HepG2 (cell line): ENCODE measurements around the gene ALOX12. TPM values are rescaled to one million over a fixed set of nuclear protein-coding genes. Genes with fewer than 3 reads are reported as not detected.

Source experiments
- ARID2 ChIP-seq: sonication (generic); formaldehyde crosslinking; IDR thresholded peaks from 2 replicates; pipeline ENCODE4 v1.8.1; 2022; ENCODE audit warnings: mild to moderate bottlenecking, missing genetic modification reagents, borderline replicate concordance
- GATAD1 ChIP-seq: IDR thresholded peaks from 2 replicates; pipeline ENCODE4 v1.6.1; 2016; ENCODE audit warnings: missing genetic modification reagents, missing compliant biosample characterization
- HNF4A ChIP-seq: sonication (generic); formaldehyde crosslinking; IDR thresholded peaks from 2 replicates; pipeline ENCODE4 v1.4.0; 2020; ENCODE audit warnings: missing genetic modification reagents
- KLF12 ChIP-seq: sonication (generic); formaldehyde crosslinking; IDR thresholded peaks from 2 replicates; pipeline ENCODE4 v1.4.0; 2020; ENCODE audit warnings: missing genetic modification reagents, borderline replicate concordance
- MIER3 ChIP-seq: IDR thresholded peaks from 2 replicates; pipeline ENCODE4 v1.6.1; 2016; ENCODE audit warnings: missing compliant biosample characterization, borderline replicate concordance
- NFKB2 ChIP-seq: sonication (generic); formaldehyde crosslinking; IDR thresholded peaks from 2 replicates; pipeline ENCODE4 v1.4.0; 2020; ENCODE audit warnings: missing genetic modification reagents, borderline replicate concordance
- POLR2G ChIP-seq: fragments of 200-400 bp; formaldehyde crosslinking; IDR thresholded peaks from 2 replicates; pipeline ENCODE4 v1.6.1; 2018; ENCODE audit warnings: mild to moderate bottlenecking, low read depth, low read length, moderate library complexity
- RFXAP ChIP-seq: sonication (generic); formaldehyde crosslinking; IDR thresholded peaks from 2 replicates; pipeline ENCODE4 v1.4.0; 2020; ENCODE audit warnings: missing genetic modification reagents, borderline replicate concordance
- SETDB1 ChIP-seq: sonication (generic); formaldehyde crosslinking; IDR thresholded peaks from 2 replicates; pipeline ENCODE4 v1.5.1; 2020; ENCODE audit warnings: missing genetic modification reagents, mild to moderate bottlenecking, borderline replicate concordance
- SP4 ChIP-seq: sonication (generic); formaldehyde crosslinking; IDR thresholded peaks from 2 replicates; pipeline ENCODE4 v1.8.1; 2023; ENCODE audit warnings: mild to moderate bottlenecking, missing genetic modification reagents
- TAF1 ChIP-seq: sonication (generic); formaldehyde crosslinking; IDR thresholded peaks from 2 replicates; pipeline ENCODE4 v1.4.0; 2020; ENCODE audit warnings: missing genetic modification reagents
- ZNF24 ChIP-seq: fragments of 450-650 bp; IDR thresholded peaks from 2 replicates; pipeline ENCODE4 v1.6.1; 2017; ENCODE audit warnings: antibody characterized with exemption, mild to moderate bottlenecking
- ZNF329 ChIP-seq: sonication (generic); formaldehyde crosslinking; IDR thresholded peaks from 2 replicates; pipeline ENCODE4 v1.9.0; 2021; ENCODE audit warnings: low read depth, mild to moderate bottlenecking, missing genetic modification reagents
- ZNF552 ChIP-seq: sonication (generic); formaldehyde crosslinking; IDR thresholded peaks from 2 replicates; pipeline ENCODE4 v1.9.0; 2022; ENCODE audit warnings: missing genetic modification reagents, mild to moderate bottlenecking, borderline replicate concordance
- ZNF619 ChIP-seq: sonication (generic); formaldehyde crosslinking; IDR thresholded peaks from 2 replicates; pipeline ENCODE4 v1.4.0; 2020; ENCODE audit warnings: mild to moderate bottlenecking, missing genetic modification reagents
- ZNF777 ChIP-seq: sonication (generic); formaldehyde crosslinking; IDR thresholded peaks from 2 replicates; pipeline ENCODE4 v1.4.0; 2020; ENCODE audit warnings: missing genetic modification reagents
- polyA plus RNA-seq, 8 experiments: library from polyadenylated mRNA; depleted of rRNA in 3 of 8; stranded (reverse) in 7 of 8; unstranded in 1 of 8; fragments of >200 nt; fragmentation: Illumina TruSeq in 4 of 8; extraction: Trizol in 4 of 8; gene quantifications; 2 replicates each; pipeline versions ENCODE4 v1.2.1 to v1.2.3, GENCODE V29; 2011 to 2016; ENCODE audit warnings: low read depth in 4 of 8, missing spikeins in 1 of 8, mixed read lengths in 1 of 8; ENCODE audit not compliant: insufficient read depth in 1 of 8
- total RNA-seq, 5 experiments: library from RNA; depleted of rRNA; stranded (reverse); fragments of >200 nt; fragmentation: Illumina TruSeq; extraction: Trizol; gene quantifications; 2 replicates each; pipeline ENCODE4 v1.2.3, GENCODE V29; 2016; ENCODE audit warnings: low read depth in 1 of 5
- TF ChIP-seq, protein P1 (sequence below): IDR thresholded peaks from 2 replicates; pipeline ENCODE4 v1.6.1; 2018; ENCODE audit warnings: missing genetic modification reagents
- TF ChIP-seq, protein P2 (sequence below): sonication (generic); formaldehyde crosslinking; IDR thresholded peaks from 2 replicates; pipeline ENCODE4 v1.8.0; 2022; ENCODE audit warnings: mild to moderate bottlenecking, missing genetic modification reagents, moderate library complexity
- TF ChIP-seq, protein P3 (sequence below): sonication (generic); formaldehyde crosslinking; IDR thresholded peaks from 2 replicates; pipeline ENCODE4 v1.4.0; 2020; ENCODE audit warnings: missing genetic modification reagents
- TF ChIP-seq, protein P4 (sequence below): fragments of 450-650 bp; IDR thresholded peaks from 2 replicates; pipeline ENCODE4 v1.6.1; 2016
- TF ChIP-seq, protein P5 (sequence below): IDR thresholded peaks from 2 replicates; pipeline ENCODE4 v1.6.1; 2016; ENCODE audit warnings: low read depth, control low read depth

ALOX12 gene
- total and polyA plus RNA-seq, 2 of the 13 experiments (the other 11 are each of a cell fraction or from before 2014, with no cell fraction given): not detected

DNA sequence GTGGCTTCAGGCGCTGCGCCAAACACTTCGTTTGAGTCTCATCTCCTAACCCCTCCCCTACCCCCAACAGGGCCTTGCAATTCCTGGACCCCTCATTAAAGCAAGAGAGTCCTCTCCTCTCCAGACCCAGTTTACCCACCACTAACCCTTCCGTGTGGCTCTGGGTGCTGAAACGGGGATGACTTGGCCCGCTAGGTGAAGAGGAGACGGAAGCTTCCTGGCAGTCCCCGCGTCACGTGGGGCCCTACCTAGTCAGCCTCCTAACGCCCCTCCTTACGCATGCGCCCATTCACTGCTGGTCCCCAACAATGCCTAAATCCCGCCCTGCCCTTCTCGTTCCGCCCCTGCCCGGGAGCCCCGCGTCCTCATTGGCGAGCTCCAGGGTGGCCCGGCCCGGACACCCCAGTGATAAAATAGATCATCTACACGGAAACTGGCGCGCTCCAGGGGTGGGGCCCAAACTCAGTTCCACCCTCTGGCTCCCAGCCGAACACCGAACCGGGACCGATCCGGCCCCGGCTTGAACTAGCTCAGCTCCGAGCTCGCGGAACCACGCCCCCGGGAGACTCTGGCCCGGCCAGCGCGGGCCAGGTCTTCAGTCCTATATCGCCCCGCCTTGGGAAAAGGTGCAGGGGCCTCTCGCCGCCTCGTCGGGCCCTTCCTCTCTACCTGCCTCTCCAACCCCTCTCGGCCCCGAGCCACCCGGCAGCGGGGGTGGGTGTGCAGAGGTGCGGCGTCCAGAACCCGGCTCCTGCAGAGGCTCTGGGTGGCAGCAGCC lies 39.9 kb downstream of the ALOX12 start, which contains the start of gene SLC16A13 (continued):
- 0 out of 2 replicates have a peak, but pooled peaks have one; percentile 2 for TF ChIP-seq HNF4A (CRISPR knock-in tag)
- TF ChIP-seq MIER3 (CRISPR knock-in tag): peak; percentile 51; the same call in 1 of the 2 replicates
- TF ChIP-seq, protein P1, sequence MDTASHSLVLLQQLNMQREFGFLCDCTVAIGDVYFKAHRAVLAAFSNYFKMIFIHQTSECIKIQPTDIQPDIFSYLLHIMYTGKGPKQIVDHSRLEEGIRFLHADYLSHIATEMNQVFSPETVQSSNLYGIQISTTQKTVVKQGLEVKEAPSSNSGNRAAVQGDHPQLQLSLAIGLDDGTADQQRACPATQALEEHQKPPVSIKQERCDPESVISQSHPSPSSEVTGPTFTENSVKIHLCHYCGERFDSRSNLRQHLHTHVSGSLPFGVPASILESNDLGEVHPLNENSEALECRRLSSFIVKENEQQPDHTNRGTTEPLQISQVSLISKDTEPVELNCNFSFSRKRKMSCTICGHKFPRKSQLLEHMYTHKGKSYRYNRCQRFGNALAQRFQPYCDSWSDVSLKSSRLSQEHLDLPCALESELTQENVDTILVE (CRISPR knock-in tag): peak; percentile 53; the same call in 1 of the 2 replicates
- TF ChIP-seq ZNF552 (CRISPR knock-in tag): peak; percentile 79; the same call in 1 of the 2 replicates
- no peak for TF ChIP-seq SETDB1 (CRISPR knock-in tag)
- TF ChIP-seq ZNF777 (CRISPR knock-in tag): peak; percentile 73; the same call in 1 of the 2 replicates
- TF ChIP-seq RFXAP (CRISPR knock-in tag): peak; percentile 84; the same call in 1 of the 2 replicates
- peak; percentile 85 for TF ChIP-seq TAF1 (CRISPR knock-in tag)
- TF ChIP-seq KLF12 (CRISPR knock-in tag): 0 out of 2 replicates have a peak, but pooled peaks have one; percentile 6
- TF ChIP-seq GATAD1 (CRISPR knock-in tag): peak; percentile 62
- TF ChIP-seq POLR2G: peak; percentile 90
- TF ChIP-seq ZNF24: no peak
- TF ChIP-seq, protein P2, sequence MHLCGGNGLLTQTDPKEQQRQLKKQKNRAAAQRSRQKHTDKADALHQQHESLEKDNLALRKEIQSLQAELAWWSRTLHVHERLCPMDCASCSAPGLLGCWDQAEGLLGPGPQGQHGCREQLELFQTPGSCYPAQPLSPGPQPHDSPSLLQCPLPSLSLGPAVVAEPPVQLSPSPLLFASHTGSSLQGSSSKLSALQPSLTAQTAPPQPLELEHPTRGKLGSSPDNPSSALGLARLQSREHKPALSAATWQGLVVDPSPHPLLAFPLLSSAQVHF: 0 out of 2 replicates have a peak, but pooled peaks have one; percentile 46
- TF ChIP-seq, protein P3, sequence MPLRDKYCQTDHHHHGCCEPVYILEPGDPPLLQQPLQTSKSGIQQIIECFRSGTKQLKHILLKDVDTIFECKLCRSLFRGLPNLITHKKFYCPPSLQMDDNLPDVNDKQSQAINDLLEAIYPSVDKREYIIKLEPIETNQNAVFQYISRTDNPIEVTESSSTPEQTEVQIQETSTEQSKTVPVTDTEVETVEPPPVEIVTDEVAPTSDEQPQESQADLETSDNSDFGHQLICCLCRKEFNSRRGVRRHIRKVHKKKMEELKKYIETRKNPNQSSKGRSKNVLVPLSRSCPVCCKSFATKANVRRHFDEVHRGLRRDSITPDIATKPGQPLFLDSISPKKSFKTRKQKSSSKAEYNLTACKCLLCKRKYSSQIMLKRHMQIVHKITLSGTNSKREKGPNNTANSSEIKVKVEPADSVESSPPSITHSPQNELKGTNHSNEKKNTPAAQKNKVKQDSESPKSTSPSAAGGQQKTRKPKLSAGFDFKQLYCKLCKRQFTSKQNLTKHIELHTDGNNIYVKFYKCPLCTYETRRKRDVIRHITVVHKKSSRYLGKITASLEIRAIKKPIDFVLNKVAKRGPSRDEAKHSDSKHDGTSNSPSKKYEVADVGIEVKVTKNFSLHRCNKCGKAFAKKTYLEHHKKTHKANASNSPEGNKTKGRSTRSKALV (CRISPR knock-in tag): 0 out of 2 replicates have a peak, but pooled peaks have one; percentile 20
- peak; percentile 58; the same call in 1 of the 2 replicates for TF ChIP-seq ZNF329 (CRISPR knock-in tag)
- peak; percentile 42; the same call in 1 of the 2 replicates for TF ChIP-seq NFKB2 (CRISPR knock-in tag)
- TF ChIP-seq, protein P4, sequence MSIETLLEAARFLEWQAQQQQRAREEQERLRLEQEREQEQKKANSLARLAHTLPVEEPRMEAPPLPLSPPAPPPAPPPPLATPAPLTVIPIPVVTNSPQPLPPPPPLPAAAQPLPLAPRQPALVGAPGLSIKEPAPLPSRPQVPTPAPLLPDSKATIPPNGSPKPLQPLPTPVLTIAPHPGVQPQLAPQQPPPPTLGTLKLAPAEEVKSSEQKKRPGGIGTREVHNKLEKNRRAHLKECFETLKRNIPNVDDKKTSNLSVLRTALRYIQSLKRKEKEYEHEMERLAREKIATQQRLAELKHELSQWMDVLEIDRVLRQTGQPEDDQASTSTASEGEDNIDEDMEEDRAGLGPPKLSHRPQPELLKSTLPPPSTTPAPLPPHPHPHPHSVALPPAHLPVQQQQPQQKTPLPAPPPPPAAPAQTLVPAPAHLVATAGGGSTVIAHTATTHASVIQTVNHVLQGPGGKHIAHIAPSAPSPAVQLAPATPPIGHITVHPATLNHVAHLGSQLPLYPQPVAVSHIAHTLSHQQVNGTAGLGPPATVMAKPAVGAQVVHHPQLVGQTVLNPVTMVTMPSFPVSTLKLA: peak; percentile 55
- TF ChIP-seq ARID2 (CRISPR knock-in tag): peak; percentile 79
- TF ChIP-seq SP4 (CRISPR knock-in tag): peak; percentile 41; the same call in 1 of the 2 replicates
- TF ChIP-seq, protein P5, sequence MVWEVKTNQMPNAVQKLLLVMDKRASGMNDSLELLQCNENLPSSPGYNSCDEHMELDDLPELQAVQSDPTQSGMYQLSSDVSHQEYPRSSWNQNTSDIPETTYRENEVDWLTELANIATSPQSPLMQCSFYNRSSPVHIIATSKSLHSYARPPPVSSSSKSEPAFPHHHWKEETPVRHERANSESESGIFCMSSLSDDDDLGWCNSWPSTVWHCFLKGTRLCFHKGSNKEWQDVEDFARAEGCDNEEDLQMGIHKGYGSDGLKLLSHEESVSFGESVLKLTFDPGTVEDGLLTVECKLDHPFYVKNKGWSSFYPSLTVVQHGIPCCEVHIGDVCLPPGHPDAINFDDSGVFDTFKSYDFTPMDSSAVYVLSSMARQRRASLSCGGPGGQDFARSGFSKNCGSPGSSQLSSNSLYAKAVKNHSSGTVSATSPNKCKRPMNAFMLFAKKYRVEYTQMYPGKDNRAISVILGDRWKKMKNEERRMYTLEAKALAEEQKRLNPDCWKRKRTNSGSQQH (CRISPR knock-in tag): 0 out of 2 replicates have a peak, but pooled peaks have one; percentile 28
- 0 out of 2 replicates have a peak, but pooled peaks have one; percentile 73 for TF ChIP-seq ZNF619 (CRISPR knock-in tag)
